WTC11 (cell line): ENCODE measurements around the gene MBP. TPM values are rescaled to one million over a fixed set of nuclear protein-coding genes. Genes with fewer than 3 reads are reported as not detected.

ENCODE experiments used
- ATAC-seq: fragments of 200-7000 bp; cut with Tn5 transposase; 2 replicates; pipeline ENCODE4 v1.10.0; 2021; ENCODE audit warnings: mild to moderate bottlenecking, moderate library complexity
- CTCF ChIA-PET: fragments of 300-600 bp; sonication (Branson Sonifier 250); formaldehyde crosslinking; loops from one replicate; lab custom pipeline; 2021; ENCODE audit warnings: antibody characterized with exemption; lab: Charles Lee
- POLR2A ChIA-PET: fragments of 350-600 bp; sonication (Branson Sonifier 250); formaldehyde crosslinking; loops from one replicate; lab custom pipeline; 2021; ENCODE audit warnings: antibody characterized with exemption; lab: Charles Lee
- DNase-seq: peaks from one replicate; pipeline ENCODE4 v3.0.0; 2021; ENCODE audit warnings: low spot score
- H3K27ac Mint-ChIP-seq: 2 replicates; pipeline ENCODE4 v1.8.0; 2021; ENCODE audit warnings: mixed read lengths
- H3K27me3 Mint-ChIP-seq: 2 replicates; pipeline ENCODE4 v1.8.0; 2021; ENCODE audit warnings: low read depth, mild to moderate bottlenecking, moderate library complexity, mixed read lengths
- H3K36me3 Mint-ChIP-seq: 2 replicates; pipeline ENCODE4 v1.8.0; 2021; ENCODE audit warnings: mixed read lengths
- H3K4me1 Mint-ChIP-seq: 2 replicates; pipeline ENCODE4 v1.8.0; 2022; ENCODE audit warnings: mixed read lengths
- H3K4me3 Mint-ChIP-seq: 2 replicates; pipeline ENCODE4 v1.8.0; 2021; ENCODE audit warnings: mild to moderate bottlenecking, moderate library complexity, mixed read lengths
- H3K9me3 Mint-ChIP-seq: 2 replicates; pipeline ENCODE4 v1.8.0; 2021; ENCODE audit warnings: mixed read lengths
- ATF1 ChIP-seq: sonication (generic); formaldehyde crosslinking; IDR thresholded peaks from 2 replicates; pipeline ENCODE4 v1.8.1; 2023; ENCODE audit warnings: mild to moderate bottlenecking, moderate library complexity, missing genetic modification reagents
- CREB1 ChIP-seq: sonication (generic); formaldehyde crosslinking; IDR thresholded peaks from 2 replicates; pipeline ENCODE4 v1.8.0; 2023; ENCODE audit warnings: mild to moderate bottlenecking, missing genetic modification reagents
- E2F5 ChIP-seq: sonication (generic); formaldehyde crosslinking; IDR thresholded peaks from 2 replicates; pipeline ENCODE4 v1.8.1; 2022; ENCODE audit warnings: mild to moderate bottlenecking, moderate library complexity, missing genetic modification reagents
- ERG ChIP-seq: fragments of 250-450 bp; sonication (Bioruptor Pico); IDR thresholded peaks from 2 replicates; pipeline ENCODE4 v1.8.0; 2021; ENCODE audit warnings: mild to moderate bottlenecking
- FOXP1 ChIP-seq: sonication (generic); formaldehyde crosslinking; IDR thresholded peaks from 2 replicates; pipeline ENCODE4 v1.8.0; 2022; ENCODE audit warnings: missing genetic modification reagents, mild to moderate bottlenecking, moderate library complexity, borderline replicate concordance
- JAZF1 ChIP-seq: fragments of 250-450 bp; sonication (Bioruptor Pico); IDR thresholded peaks from 2 replicates; pipeline ENCODE4 v1.9.0; 2021; ENCODE audit warnings: moderate library complexity, mild to moderate bottlenecking, inconsistent platforms
- MXD4 ChIP-seq: fragments of 250-450 bp; sonication (Bioruptor Pico); IDR thresholded peaks from 2 replicates; pipeline ENCODE4 v1.8.0; 2021; ENCODE audit warnings: mild to moderate bottlenecking, moderate library complexity, borderline replicate concordance
- NR3C1 ChIP-seq: sonication (generic); formaldehyde crosslinking; conservative IDR thresholded peaks from 2 replicates; pipeline ENCODE4 v1.8.1; 2023; ENCODE audit warnings: low read depth, mild to moderate bottlenecking, missing genetic modification reagents
- PREB ChIP-seq: sonication (generic); formaldehyde crosslinking; IDR thresholded peaks from 2 replicates; pipeline ENCODE4 v1.8.1; 2022; ENCODE audit warnings: mild to moderate bottlenecking, missing genetic modification reagents, moderate library complexity, borderline replicate concordance
- SMAD4 ChIP-seq: sonication (generic); formaldehyde crosslinking; IDR thresholded peaks from 2 replicates; pipeline ENCODE4 v1.8.0; 2022; ENCODE audit warnings: mild to moderate bottlenecking, missing genetic modification reagents
- ZNF532 ChIP-seq: fragments of 250-450 bp; sonication (Bioruptor Pico); IDR thresholded peaks from 2 replicates; pipeline ENCODE4 v1.9.0; 2021; ENCODE audit warnings: mild to moderate bottlenecking, borderline replicate concordance
- total RNA-seq: library from RNA; stranded (reverse); gene quantifications from 3 replicates; pipeline ENCODE4 v1.2.3, GENCODE V29; 2021
- TF ChIP-seq, protein P1 (sequence below): sonication (generic); formaldehyde crosslinking; IDR thresholded peaks from 2 replicates; pipeline ENCODE4 v1.8.1; 2022; ENCODE audit warnings: low read depth, mild to moderate bottlenecking, moderate library complexity, missing genetic modification reagents, borderline replicate concordance

Gene MBP
- total RNA-seq, 1 experiment from 2014 or later: 19.6 TPM

GRCh38 chr18:77114415-77115191 is 18.0 kb downstream of the MBP start:
- POLR2A ChIA-PET: interaction anchor here (1.0 kb wide), 1 partner anchor 17 kb away, joined by 3 read pairs; no protein-coding TSS in a partner anchor
- TF ChIP-seq PREB (CRISPR knock-in tag) (0 out of 2 replicates have a peak, but pooled peaks have one; percentile 50), CREB1 (CRISPR knock-in tag) (no peak)
- TF ChIP-seq, all 79 proteins: peak for 1
- H3K4me3 Mint-ChIP-seq: no peak overlapping the region
- no peaks in the 10 kb centered on the region for H3K9me3 Mint-ChIP-seq
- ATAC-seq: no peak
- peak overlapping the region; percentile 55; the same call in 1 of the 2 replicates for H3K27ac Mint-ChIP-seq
- peaks cover 7% of the 10 kb centered on the region for H3K36me3 Mint-ChIP-seq
- CTCF ChIA-PET: interaction anchor here (1.0 to 2.3 kb wide), 4 partner anchors 9 to 83 kb away, joined by 3 to 6 read pairs (median 4); partner anchors contain the start of gene MBP
- peaks cover 58% of the 10 kb centered on the region for H3K4me1 Mint-ChIP-seq
- no peaks in the 10 kb centered on the region for H3K27me3 Mint-ChIP-seq
- no peak for DNase-seq

- POLR2A ChIA-PET: interaction anchor here (1.0 kb wide), 1 partner anchor 17 kb away, joined by 3 read pairs; no protein-coding TSS in a partner anchor
Observed at GRCh38 chr18:77114152-77114414, 18.5 kb downstream of the MBP start.

More at GRCh38 chr18:77114152-77114414, 18.5 kb downstream of the MBP start:
- Mint-ChIP-seq H3K36me3 (peaks cover 7% of the 10 kb centered on the region), H3K27ac (0 out of 2 replicates have a peak overlapping the region, but pooled peaks have one; percentile 12), H3K27me3 (no peaks in the 10 kb centered on the region), H3K9me3 (no peaks in the 10 kb centered on the region), H3K4me3 (no peak overlapping the region), H3K4me1 (peaks cover 59% of the 10 kb centered on the region)
- DNase-seq (no peak), ATAC-seq (no peak)
- TF ChIP-seq, protein P1, sequence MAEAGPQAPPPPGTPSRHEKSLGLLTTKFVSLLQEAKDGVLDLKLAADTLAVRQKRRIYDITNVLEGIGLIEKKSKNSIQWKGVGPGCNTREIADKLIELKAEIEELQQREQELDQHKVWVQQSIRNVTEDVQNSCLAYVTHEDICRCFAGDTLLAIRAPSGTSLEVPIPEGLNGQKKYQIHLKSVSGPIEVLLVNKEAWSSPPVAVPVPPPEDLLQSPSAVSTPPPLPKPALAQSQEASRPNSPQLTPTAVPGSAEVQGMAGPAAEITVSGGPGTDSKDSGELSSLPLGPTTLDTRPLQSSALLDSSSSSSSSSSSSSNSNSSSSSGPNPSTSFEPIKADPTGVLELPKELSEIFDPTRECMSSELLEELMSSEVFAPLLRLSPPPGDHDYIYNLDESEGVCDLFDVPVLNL: no peak
- TF ChIP-seq SMAD4 (CRISPR knock-in tag) (no peak), ERG (CRISPR knock-in tag) (no peak), NR3C1 (CRISPR knock-in tag) (no peak), E2F5 (CRISPR knock-in tag) (no peak), JAZF1 (CRISPR knock-in tag) (no peak), MXD4 (CRISPR knock-in tag) (no peak), ZNF532 (CRISPR knock-in tag) (no peak), FOXP1 (CRISPR knock-in tag) (no peak), ATF1 (no peak)
- CTCF ChIA-PET: interaction anchor here (1.0 to 2.3 kb wide), 4 partner anchors 9 to 83 kb away, joined by 3 to 6 read pairs (median 4); partner anchors contain the start of gene MBP
